HEK293T (cell line): ENCODE data around the gene CALM1.

Experiments used
- ARNT ChIP-seq: fragments of 450-650 bp; IDR thresholded peaks from 2 replicates; pipeline ENCODE4 v1.6.1; 2017; ENCODE audit warnings: mild to moderate bottlenecking
- ELF4 ChIP-seq: fragments of 450-650 bp; IDR thresholded peaks from 2 replicates; pipeline ENCODE4 v1.6.1; 2017; ENCODE audit warnings: antibody characterized with exemption
- FOXA1 ChIP-seq: fragments of 450-650 bp; IDR thresholded peaks from 2 replicates; pipeline ENCODE4 v1.6.1; 2016; ENCODE audit warnings: mild to moderate bottlenecking
- FOXK2 ChIP-seq: fragments of 450-650 bp; IDR thresholded peaks from 2 replicates; pipeline ENCODE4 v1.6.1; 2016; ENCODE audit warnings: mild to moderate bottlenecking
- FOXM1 ChIP-seq: fragments of 450-650 bp; IDR thresholded peaks from 2 replicates; pipeline ENCODE4 v1.6.1; 2017; ENCODE audit warnings: mild to moderate bottlenecking, borderline replicate concordance
- LEF1 ChIP-seq: fragments of 450-650 bp; IDR thresholded peaks from 2 replicates; pipeline ENCODE4 v1.6.1; 2017; ENCODE audit warnings: mild to moderate bottlenecking, borderline replicate concordance
- NFRKB ChIP-seq: fragments of 450-650 bp; IDR thresholded peaks from 2 replicates; pipeline ENCODE4 v1.6.1; 2016; ENCODE audit warnings: mild to moderate bottlenecking, moderate library complexity
- SP1 ChIP-seq: fragments of 450-650 bp; IDR thresholded peaks from 2 replicates; pipeline ENCODE4 v1.6.1; 2017
- SUZ12 ChIP-seq: fragments of 450-650 bp; IDR thresholded peaks from 2 replicates; pipeline ENCODE4 v1.6.1; 2016; ENCODE audit warnings: mild to moderate bottlenecking

DNA sequence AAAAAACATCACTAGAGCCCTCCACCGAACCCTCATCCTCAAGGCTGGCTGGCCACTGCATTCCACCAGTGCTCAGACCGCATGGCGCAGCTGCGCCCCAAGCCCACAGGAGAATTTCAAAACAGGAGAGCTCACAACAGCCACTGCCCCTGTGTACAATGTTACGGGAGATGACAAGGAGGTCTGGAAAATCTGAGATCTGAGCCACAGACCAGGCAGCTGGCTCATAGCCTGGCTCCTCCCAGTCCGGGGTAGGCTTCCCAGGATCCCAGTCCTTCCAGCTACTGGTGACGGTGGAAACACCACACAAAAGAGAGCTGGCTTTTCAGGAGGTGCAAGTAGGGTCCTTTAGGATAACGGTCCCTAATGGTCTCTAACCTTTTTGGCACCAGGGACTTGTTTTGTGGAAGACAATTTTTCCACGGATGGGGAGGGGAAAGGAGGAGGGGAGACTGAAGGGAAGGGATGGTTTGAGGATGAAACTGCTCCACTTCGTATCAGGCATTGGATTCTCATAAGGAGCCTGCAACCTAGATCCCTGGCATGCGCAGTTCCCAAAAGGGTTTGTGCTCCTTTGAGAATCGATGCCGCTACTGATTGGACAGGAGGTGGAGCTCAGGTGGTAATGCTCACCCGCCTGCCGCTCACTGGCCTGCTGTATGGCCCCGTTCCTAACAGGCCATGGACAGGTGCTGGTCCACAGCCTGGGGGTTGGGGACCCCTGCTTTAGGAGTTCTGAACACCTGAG, 42.1 kb upstream of the CALM1 start:
- TF ChIP-seq FOXK2 (no peak), NFRKB (no peak), ARNT (no peak), SP1 (no peak), FOXA1 (no peak), SUZ12 (no peak), ELF4 (no peak), FOXM1 (no peak), LEF1 (no peak)
